ENCODE measurements around the gene MRPL16.

The MRPL16 gene

DNA sequence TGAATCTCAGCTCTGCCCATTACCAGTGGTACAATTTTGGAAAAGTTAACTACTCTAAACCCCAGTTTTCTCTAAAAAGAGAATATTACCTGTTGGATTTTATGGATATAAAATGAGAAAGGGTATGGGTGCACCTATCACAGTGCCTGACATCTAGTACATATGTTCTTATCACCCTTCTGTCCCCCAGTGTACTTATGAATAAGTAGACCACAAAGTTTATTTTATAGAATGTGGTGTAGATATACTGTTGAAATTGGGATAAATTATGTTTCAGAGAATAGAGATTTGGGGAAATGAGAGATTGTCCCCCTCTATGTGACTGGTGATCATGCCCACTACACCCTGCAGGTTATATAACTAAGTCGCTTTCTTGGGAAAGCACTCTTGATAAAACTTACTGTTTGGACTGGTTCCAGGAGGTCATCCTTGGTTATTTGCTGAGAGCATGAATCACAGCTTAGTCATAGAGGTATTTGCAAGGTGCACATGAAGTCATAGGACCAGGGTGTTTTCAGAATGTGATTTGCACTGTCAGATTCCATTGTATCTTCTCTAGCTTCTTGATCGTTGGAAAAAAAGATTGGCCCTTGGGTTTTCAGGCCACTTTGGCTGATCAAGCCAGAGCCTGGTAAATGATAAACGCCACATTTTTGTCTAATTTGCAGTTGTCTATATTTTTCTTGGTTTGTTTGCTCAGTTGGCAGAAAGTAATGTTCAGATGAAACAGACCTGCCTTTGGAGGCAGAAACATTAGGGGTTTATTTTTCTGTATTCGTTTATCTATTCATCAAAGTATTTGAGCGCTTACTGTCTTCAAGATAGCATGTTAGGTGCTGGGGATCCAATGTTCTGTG, 34.1 kb downstream of the MRPL16 start:
- ATAC-seq (ENCODE audit: low read depth) (no peak), DNase-seq (ENCODE audit: low spot score in 2 of 2) (no peak)
- Mint-ChIP-seq H3K27me3 (no peaks in the 10 kb centered on the region), H3K4me1 (peaks cover 15% of the 10 kb centered on the region), H3K36me3 (peaks cover 25% of the 10 kb centered on the region), H3K27ac (no peak overlapping the region), H3K4me3 (no peak overlapping the region), H3K9me3 (no peaks in the 10 kb centered on the region)

DNA sequence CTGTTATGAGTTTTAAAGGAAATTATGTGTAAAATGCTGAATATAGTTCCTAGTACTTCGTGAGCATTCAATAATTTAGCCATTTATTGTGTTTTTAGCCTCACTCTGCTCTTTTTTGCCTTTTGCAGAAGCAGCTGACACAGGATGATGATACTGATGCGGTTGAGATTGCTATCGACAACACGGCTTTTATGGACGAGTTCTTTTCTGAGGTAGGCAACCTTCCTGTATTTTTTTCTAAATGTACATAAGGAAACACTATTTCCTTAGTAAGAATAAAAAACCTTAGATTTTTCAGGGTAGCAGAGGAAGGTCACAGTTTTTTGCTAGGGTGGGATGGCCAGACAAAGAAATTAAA, 37.5 kb downstream of the MRPL16 start:
- peaks cover 20% of the 10 kb centered on the region for H3K4me1 Mint-ChIP-seq
- H3K4me3 Mint-ChIP-seq = no peak overlapping the region
- H3K9me3 Mint-ChIP-seq = no peaks in the 10 kb centered on the region
- DNase-seq (ENCODE audit: low spot score in 2 of 2) = no peak
- H3K36me3 Mint-ChIP-seq = peaks cover 12% of the 10 kb centered on the region
- peak overlapping the region; percentile 84 for H3K27ac Mint-ChIP-seq
- H3K27me3 Mint-ChIP-seq = no peaks in the 10 kb centered on the region
- no peak for ATAC-seq (ENCODE audit: low read depth)

DNA sequence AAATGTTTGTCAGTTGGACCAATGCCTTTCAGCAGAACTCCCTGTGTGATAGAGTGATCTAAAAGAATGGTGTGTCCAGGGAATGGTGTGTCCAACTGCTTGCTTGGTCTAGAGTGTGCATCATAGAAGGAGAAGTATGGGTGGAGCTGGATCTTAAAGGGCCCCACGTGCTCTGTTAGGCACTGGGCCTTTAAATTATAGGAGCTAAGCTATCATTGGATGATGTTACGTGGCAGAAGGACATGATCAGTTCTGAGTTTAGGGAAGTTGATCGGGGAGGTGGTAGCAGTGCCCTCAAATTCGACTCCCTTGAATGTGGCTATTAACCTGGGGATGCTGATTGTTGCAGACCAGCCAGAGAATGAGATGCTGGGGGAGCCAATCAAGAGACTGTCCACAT, 39.0 kb downstream of the MRPL16 start:
- no peaks in the 10 kb centered on the region for H3K9me3 Mint-ChIP-seq

DNA sequence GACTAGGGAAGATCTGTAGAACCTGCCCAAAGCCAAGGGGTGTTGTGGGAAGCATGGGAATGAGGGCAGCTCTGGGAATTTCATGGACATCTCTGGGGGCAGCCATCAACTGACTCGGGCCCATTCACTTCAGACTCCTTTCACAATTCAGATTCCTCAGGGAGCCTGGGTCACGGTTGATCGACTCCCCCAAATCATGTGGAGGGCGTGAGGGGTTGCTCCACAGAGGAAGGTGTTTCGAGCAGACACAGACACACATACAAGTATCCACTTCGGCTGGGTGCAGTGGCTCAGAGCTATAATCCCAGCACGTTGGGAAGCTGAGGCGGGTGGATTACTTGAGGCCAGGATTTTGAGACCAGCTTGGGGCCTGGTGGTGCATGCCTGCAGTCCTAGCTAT, 39.7 kb downstream of the MRPL16 start:
- DNase-seq (ENCODE audit: low spot score in 2 of 2) = no peak
- no peak for ATAC-seq (ENCODE audit: low read depth)
- Mint-ChIP-seq H3K27ac (no peak overlapping the region), H3K4me3 (no peak overlapping the region), H3K4me1 (peaks cover 29% of the 10 kb centered on the region), H3K9me3 (no peaks in the 10 kb centered on the region), H3K36me3 (peaks cover 7% of the 10 kb centered on the region), H3K27me3 (no peaks in the 10 kb centered on the region)

More for the DNA sequence above, 39.0 kb downstream of the MRPL16 start:
- Mint-ChIP-seq H3K4me1 (peaks cover 27% of the 10 kb centered on the region), H3K27ac (peak overlapping the region; percentile 84), H3K4me3 (peak overlapping the region; percentile 45), H3K27me3 (no peaks in the 10 kb centered on the region), H3K36me3 (peaks cover 8% of the 10 kb centered on the region)
- DNase-seq (ENCODE audit: low spot score in 2 of 2) = no peak
- no peak for ATAC-seq (ENCODE audit: low read depth)

DNA sequence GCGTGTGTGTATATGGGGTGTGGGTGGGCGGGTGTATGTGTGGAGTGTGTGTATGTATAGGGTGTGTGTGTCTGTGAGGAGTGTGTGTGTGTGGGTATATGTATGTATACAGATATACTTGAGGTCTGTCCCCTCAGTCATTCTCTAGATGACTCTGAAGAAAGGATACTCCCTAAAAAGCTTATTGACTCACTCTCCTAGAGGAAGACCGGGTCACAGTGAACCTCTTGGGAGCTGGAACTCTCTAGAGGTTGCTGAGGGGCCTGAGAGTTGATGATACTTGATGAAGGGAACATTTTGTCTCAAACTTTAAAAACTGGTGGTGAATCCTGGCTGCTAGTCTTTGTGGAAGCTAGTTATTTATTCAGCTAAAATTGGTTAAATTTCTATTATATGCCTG, 40.3 kb downstream of the MRPL16 start:
- peaks cover 4% of the 10 kb centered on the region for H3K36me3 Mint-ChIP-seq
- no peaks in the 10 kb centered on the region for H3K27me3 Mint-ChIP-seq
- no peak overlapping the region for H3K27ac Mint-ChIP-seq
- no peak for ATAC-seq (ENCODE audit: low read depth)
- no peak overlapping the region for H3K4me3 Mint-ChIP-seq
- H3K9me3 Mint-ChIP-seq = no peaks in the 10 kb centered on the region
- no peak for DNase-seq (ENCODE audit: low spot score in 2 of 2)
- peaks cover 30% of the 10 kb centered on the region for H3K4me1 Mint-ChIP-seq

DNA sequence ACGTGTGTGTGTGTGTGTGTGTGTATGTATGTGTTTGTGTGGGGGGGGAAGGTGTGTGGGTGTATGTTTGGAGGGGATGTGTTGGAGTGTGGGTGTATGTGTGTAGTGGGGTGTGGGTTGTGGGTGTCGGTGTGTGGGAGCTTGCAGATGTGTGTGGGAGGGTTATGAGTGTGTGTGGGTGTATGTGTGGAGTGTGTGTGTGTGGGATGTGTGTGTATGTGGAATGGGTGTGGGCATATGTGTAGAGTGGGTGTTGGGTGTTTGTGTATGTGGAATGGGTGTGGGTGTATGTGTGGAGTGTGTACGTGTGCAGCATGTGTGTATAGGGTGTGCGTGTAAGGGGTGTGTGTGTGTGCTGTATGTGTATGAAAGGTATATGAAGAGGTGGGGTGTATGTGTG, 40.8 kb downstream of the MRPL16 start:
- no peaks in the 10 kb centered on the region for H3K27me3 Mint-ChIP-seq
- no peak overlapping the region for H3K27ac Mint-ChIP-seq
- H3K9me3 Mint-ChIP-seq = no peaks in the 10 kb centered on the region
- H3K4me3 Mint-ChIP-seq = no peak overlapping the region
- peaks cover 4% of the 10 kb centered on the region for H3K36me3 Mint-ChIP-seq
- DNase-seq (ENCODE audit: low spot score in 2 of 2) (no peak), ATAC-seq (ENCODE audit: low read depth) (no peak)
- peaks cover 35% of the 10 kb centered on the region for H3K4me1 Mint-ChIP-seq

DNA sequence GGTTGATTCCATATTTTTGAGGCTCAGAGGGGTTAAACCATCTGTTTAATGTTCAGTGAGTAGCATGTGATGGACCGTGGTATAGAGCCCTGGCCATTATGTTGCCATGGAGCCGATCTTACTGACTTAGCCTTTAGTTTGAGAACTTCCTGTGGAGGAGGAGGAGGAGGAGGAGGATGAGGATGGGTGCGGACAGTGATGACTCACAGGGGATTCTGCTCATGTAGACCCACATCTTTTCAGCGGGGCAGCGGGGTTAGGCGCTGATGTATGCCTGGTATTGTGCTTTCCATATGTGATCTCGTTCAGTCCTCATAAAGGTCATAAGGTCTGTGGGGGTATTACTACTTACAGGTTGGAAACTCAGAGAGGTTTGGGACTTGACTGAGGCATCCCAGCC, 41.5 kb downstream of the MRPL16 start:
- no peaks in the 10 kb centered on the region for H3K27me3 Mint-ChIP-seq
- H3K36me3 Mint-ChIP-seq = peaks cover 4% of the 10 kb centered on the region
- ATAC-seq (ENCODE audit: low read depth) (no peak), DNase-seq (ENCODE audit: low spot score in 2 of 2) (no peak)
- no peak overlapping the region for H3K4me3 Mint-ChIP-seq
- no peaks in the 10 kb centered on the region for H3K9me3 Mint-ChIP-seq
- no peak overlapping the region for H3K27ac Mint-ChIP-seq
- H3K4me1 Mint-ChIP-seq = peaks cover 35% of the 10 kb centered on the region

DNA sequence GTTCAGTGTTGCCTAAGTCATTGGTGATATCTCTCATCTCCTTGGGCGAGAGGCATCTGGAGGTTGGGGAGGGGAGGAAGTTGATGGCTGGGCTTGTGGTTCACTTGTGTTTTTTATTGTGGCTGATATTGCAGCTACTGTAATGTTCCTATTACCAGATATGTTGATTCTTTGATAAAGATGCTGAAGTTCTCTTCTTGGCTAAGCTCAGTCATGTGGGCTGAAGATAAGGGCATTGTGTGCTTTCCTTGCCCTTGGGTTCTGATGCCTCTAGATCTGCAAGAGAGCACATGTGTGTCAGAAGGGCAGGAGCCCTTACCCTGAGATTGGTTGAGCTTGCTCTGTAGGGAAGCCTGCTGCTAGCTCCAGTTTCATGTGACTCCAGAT, 43.4 kb downstream of the MRPL16 start:
- Mint-ChIP-seq H3K4me3 (no peak overlapping the region), H3K36me3 (peaks cover 8% of the 10 kb centered on the region), H3K4me1 (peaks cover 34% of the 10 kb centered on the region), H3K27me3 (no peaks in the 10 kb centered on the region), H3K27ac (peak overlapping the region; percentile 66), H3K9me3 (no peaks in the 10 kb centered on the region)
- no peak for DNase-seq (ENCODE audit: low spot score in 2 of 2)
- ATAC-seq (ENCODE audit: low read depth) = no peak

DNA sequence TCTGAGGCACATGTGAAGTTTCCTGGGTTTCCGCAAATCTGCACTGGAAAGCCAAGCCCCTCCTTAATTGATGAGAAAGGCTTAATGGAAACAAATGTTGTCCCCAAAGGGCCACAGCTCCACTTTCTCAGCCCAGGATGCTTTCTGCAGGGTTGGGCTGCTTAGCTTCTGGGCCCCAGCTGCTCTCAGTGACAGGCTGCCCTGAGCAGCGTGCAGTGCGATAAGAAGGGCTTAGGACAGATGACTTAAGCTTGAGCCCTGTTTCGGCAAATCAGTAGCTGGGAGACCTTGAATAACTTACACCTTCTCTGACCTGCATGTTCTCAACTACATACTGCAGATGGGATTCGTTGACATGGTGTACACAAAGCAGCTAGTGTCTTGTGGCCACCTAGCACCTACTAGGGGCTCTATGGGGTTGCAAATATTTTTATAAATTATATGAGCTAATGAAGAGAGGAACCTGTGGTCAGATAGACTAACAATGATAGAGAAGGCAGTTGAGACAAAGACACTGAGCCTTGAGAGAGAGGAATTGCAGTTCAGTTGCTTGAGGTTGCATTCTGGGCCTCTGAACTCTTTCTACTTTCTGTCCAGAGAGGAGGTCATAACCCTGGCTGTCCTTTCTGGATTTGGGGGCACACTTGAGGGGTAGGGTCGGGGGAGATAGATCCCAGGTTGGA, 43.9 kb downstream of the MRPL16 start:
- Mint-ChIP-seq H3K4me3 (no peak overlapping the region), H3K27ac (peak overlapping the region; percentile 66), H3K4me1 (peaks cover 29% of the 10 kb centered on the region), H3K9me3 (no peaks in the 10 kb centered on the region), H3K36me3 (peaks cover 8% of the 10 kb centered on the region), H3K27me3 (no peaks in the 10 kb centered on the region)
- DNase-seq (ENCODE audit: low spot score in 2 of 2) = no peak
- ATAC-seq (ENCODE audit: low read depth) = no peak

DNA sequence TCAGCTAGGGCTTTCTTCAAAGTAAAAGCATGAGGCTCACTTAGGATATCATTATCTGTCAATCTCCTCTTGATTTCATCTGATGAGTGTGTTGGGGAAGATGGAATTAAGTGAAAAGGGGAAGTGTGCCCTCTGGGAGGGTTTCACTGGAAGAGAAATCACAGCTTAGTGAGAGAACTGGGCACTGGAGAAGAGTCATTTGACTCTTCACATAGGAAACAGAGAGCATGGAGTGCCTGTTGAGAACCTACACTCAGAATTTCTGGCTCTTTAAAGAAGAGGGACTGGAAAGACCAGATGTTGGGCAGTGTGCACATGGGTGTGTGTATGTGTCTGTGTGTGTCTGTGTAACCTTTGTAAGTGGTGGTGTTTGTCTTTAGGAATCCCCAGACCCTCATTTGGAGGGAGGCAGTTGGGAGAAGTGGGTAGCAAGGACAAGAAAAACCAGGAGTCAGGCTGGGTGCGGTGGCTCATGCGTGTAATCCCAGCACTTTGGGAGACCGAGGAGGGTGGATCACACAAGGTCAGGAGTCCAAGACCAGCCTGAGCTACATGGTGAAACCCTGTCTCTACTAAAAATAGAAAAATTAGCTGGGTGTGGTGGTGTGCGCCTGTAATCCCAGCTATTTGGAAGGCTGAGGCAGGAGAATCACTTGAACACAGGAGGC, 45.4 kb downstream of the MRPL16 start:
- DNase-seq (ENCODE audit: low spot score in 2 of 2) = no peak
- ATAC-seq (ENCODE audit: low read depth) = no peak
- no peaks in the 10 kb centered on the region for H3K9me3 Mint-ChIP-seq
- peaks cover 6% of the 10 kb centered on the region for H3K36me3 Mint-ChIP-seq
- no peak overlapping the region for H3K27ac Mint-ChIP-seq
- no peak overlapping the region for H3K4me3 Mint-ChIP-seq
- peaks cover 21% of the 10 kb centered on the region for H3K4me1 Mint-ChIP-seq
- H3K27me3 Mint-ChIP-seq = no peaks in the 10 kb centered on the region

DNA sequence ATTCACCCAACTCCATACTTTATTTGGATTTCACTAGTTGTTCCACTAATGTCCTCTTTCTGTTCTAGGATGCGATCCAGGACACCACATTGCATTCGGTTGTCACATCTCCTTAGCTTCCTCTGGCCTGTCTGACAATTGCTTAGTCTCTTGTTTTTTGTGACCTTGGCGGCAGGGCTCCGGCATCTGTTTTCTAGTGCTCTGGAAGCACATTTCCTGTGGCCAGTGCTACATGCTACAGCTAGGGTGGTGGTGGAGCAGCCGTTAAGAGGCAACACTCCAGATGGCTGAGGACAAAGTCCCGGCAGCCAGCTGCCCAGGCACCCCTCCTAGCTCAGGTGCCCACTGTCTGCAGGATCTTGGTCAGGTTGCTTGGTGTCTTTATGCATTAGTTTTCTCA, 48.6 kb downstream of the MRPL16 start:
- Mint-ChIP-seq H3K4me3 (no peak overlapping the region), H3K27ac (no peak overlapping the region), H3K4me1 (peaks cover 22% of the 10 kb centered on the region), H3K36me3 (peaks cover 6% of the 10 kb centered on the region), H3K9me3 (no peaks in the 10 kb centered on the region), H3K27me3 (no peaks in the 10 kb centered on the region)
- DNase-seq (ENCODE audit: low spot score in 2 of 2) (no peak), ATAC-seq (ENCODE audit: low read depth) (no peak)

DNA sequence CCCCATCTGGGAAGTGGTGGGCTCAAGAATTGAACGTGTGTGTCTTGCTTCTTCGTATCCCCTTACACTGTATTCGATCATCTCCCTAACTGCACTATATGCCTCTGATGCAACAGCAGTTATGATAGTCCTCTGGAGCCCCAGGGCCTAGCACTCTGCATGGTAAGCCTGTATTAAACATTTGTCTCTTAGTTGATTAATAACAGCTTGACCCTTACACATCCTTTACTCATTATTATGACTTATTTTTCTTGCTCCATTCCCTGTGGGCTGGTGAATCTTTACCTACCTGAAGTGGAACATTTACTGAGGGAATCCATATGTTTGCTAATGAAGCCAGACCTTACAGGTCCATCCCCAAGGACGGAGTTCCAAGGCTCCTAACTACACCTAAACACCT, 49.8 kb downstream of the MRPL16 start:
- Mint-ChIP-seq H3K36me3 (peaks cover 6% of the 10 kb centered on the region), H3K27me3 (no peaks in the 10 kb centered on the region), H3K4me3 (no peak overlapping the region), H3K27ac (no peak overlapping the region), H3K9me3 (no peaks in the 10 kb centered on the region), H3K4me1 (peaks cover 30% of the 10 kb centered on the region)
- no peak for ATAC-seq (ENCODE audit: low read depth)
- DNase-seq (ENCODE audit: low spot score in 2 of 2) = no peak

DNA sequence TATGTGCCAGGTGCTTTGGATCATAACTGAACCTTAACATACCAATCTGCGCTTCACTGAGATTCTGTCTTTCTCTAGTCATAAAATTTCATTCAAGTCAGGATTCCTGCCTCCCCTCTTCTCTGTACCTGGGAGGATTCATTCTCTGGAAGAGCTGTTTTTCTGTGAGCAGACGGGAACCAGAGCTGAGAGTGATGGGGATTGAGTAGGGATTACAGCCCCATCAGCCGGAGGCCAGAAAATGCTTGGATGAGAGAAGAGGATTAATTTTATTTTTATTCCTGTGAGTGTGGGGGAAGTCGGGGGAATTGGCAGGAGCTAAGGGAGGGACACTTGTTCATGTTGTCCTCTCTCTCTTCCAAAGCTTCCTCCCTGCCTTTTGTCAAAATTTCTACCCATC, 50.7 kb downstream of the MRPL16 start:
- Mint-ChIP-seq H3K9me3 (no peaks in the 10 kb centered on the region), H3K4me3 (no peak overlapping the region), H3K36me3 (peaks cover 6% of the 10 kb centered on the region), H3K27ac (peak overlapping the region; percentile 32), H3K4me1 (peaks cover 26% of the 10 kb centered on the region), H3K27me3 (no peaks in the 10 kb centered on the region)
- no peak for ATAC-seq (ENCODE audit: low read depth)
- DNase-seq (ENCODE audit: low spot score in 2 of 2) = no peak

DNA sequence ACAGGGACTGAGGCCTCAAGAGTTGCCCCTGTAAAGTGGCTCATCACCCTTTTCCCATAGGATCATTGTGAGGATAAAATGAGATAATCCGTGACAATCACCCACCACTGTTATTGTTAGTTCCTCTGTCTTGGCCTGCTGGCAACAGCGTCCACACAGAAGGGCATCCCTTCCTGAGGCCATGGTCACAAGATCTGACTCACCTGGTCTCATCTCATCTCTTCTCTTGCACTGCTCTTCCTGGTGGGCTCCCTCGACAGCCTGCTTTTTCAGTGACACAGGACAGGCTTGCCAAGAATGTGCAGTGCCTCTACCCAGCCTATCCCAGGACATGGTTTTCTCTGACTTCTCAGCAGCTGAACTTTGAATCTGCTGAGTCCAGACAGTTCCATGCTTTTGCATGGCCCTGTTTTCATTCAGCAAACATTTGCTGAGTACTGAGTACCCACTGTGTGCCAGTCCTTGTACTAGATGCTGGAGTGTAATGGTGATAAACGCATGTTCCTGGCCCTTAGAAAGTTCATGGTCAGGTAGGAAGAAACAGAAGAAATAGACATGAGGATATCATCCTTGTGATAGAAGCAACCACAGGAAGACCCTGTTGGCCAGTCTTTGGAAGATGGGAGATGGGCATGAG, 52.1 kb downstream of the MRPL16 start:
- Mint-ChIP-seq H3K27ac (no peak overlapping the region), H3K27me3 (no peaks in the 10 kb centered on the region), H3K9me3 (no peaks in the 10 kb centered on the region), H3K4me1 (peaks cover 31% of the 10 kb centered on the region), H3K36me3 (peaks cover 6% of the 10 kb centered on the region), H3K4me3 (no peak overlapping the region)
- ATAC-seq (ENCODE audit: low read depth) (no peak), DNase-seq (ENCODE audit: low spot score in 2 of 2) (no peak)

Data from memory B cell (primary cell).